Measurements from ENCODE around the gene USH2A. TPM values are rescaled to one million over a fixed set of nuclear protein-coding genes. Genes with fewer than 3 reads are reported as not detected.

USH2A gene
- total RNA-seq, 1 experiment from 2014 or later, result not detected

GRCh38 chr1:215932558-215932957, 490.7 kb downstream of the USH2A start:
- H3K27me3 ChIP-seq (ENCODE audit: insufficient read depth, low read length), result no peaks in the 10 kb centered on the region
- no peaks in the 10 kb centered on the region for H3K4me1 ChIP-seq (ENCODE audit: control insufficient read depth in 1 of 2, insufficient read depth in 2 of 2, low read length in 2 of 2)
- ChIA-PET POLR2A (no interaction called here), RAD21 (ENCODE audit: low non-redundant PET in 1 of 2, low total read pairs in 2 of 2, uncharacterized antibody in 2 of 2, unreplicated experiment in 2 of 2) (no interaction called here), CTCF (no interaction called here)
- no peak for DNase-seq (ENCODE audit: low read depth, low spot score)
- no TSS peak for BruUV-seq (replicated peaks)
- no peak overlapping the region for H3K9ac ChIP-seq (ENCODE audit: low read length)
- intact Hi-C loops (cut with micrococcal nuclease), result no loop called here
- H3K9me3 ChIP-seq (ENCODE audit: control insufficient read depth in 1 of 2, insufficient read depth in 1 of 2, low read depth in 1 of 2, low read length in 2 of 2), result no peaks in the 10 kb centered on the region
- H4K20me1 ChIP-seq (ENCODE audit: insufficient read depth), result no peaks in the 10 kb centered on the region
- no peaks in the 10 kb centered on the region for H3K36me3 ChIP-seq (ENCODE audit: control insufficient read depth in 1 of 2, insufficient read depth in 2 of 2, low read length in 2 of 2)
- no peak overlapping the region for H3K4me3 ChIP-seq (replicated peaks in 1 of 2; ENCODE audit: low read depth in 1 of 2, low read length in 2 of 2)
- no peaks in the 10 kb centered on the region for H3K79me2 ChIP-seq (ENCODE audit: insufficient read depth, low read length)
- H2AFZ ChIP-seq (ENCODE audit: low read depth, low read length, poor library complexity, severe bottlenecking), result no peak overlapping the region
- no peaks in the 10 kb centered on the region for H3K9me2 ChIP-seq (ENCODE audit: insufficient read depth)
- H3K27ac ChIP-seq (ENCODE audit: low read depth, low read length), result no peak overlapping the region
- H3K4me2 ChIP-seq (ENCODE audit: low read length), result no peak overlapping the region
- no peak for ATAC-seq
- TF ChIP-seq EGR1 (IDR thresholded peaks at IDR 0.05; ENCODE audit: low read depth) (no peak), ZFX (IDR thresholded peaks at IDR 0.05) (no peak), FOSL1 (IDR thresholded peaks at IDR 0.05; ENCODE audit: low read depth) (no peak), ZNF274 (IDR thresholded peaks at IDR 0.05; ENCODE audit: low read depth, low read length) (no peak), SP1 (IDR thresholded peaks at IDR 0.05; ENCODE audit: low read depth) (no peak), ELF1 (IDR thresholded peaks at IDR 0.05; ENCODE audit: borderline replicate concordance, low read depth) (no peak), EZH2phosphoT487 (IDR thresholded peaks at IDR 0.05; ENCODE audit: borderline replicate concordance) (no peak), RAD21 (IDR thresholded peaks at IDR 0.05; ENCODE audit: low read depth) (no peak), CEBPB (IDR thresholded peaks at IDR 0.05; ENCODE audit: low read depth) (no peak), SRF (IDR thresholded peaks at IDR 0.05; ENCODE audit: low read depth) (no peak), TCF7L2 (IDR thresholded peaks at IDR 0.05; ENCODE audit: borderline replicate concordance, extremely low read depth, insufficient read depth, insufficient read length) (no peak), POLR2A (IDR thresholded peaks at IDR 0.05; ENCODE audit: borderline replicate concordance, extremely low read depth, insufficient read depth, insufficient read length) (no peak), EZH2 (IDR thresholded peaks at IDR 0.05) (no peak), JUND (IDR thresholded peaks at IDR 0.05) (no peak), YY1 (IDR thresholded peaks at IDR 0.05; ENCODE audit: extremely low read depth, insufficient replicate concordance, low read depth, low read length) (no peak)
- TF ChIP-seq, protein P1, sequence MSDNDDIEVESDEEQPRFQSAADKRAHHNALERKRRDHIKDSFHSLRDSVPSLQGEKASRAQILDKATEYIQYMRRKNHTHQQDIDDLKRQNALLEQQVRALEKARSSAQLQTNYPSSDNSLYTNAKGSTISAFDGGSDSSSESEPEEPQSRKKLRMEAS (IDR thresholded peaks at IDR 0.05), result no peak
- TF ChIP-seq, protein P2, sequence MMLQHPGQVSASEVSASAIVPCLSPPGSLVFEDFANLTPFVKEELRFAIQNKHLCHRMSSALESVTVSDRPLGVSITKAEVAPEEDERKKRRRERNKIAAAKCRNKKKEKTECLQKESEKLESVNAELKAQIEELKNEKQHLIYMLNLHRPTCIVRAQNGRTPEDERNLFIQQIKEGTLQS (IDR thresholded peaks at IDR 0.05), result no peak
- TF ChIP-seq, protein P3, sequence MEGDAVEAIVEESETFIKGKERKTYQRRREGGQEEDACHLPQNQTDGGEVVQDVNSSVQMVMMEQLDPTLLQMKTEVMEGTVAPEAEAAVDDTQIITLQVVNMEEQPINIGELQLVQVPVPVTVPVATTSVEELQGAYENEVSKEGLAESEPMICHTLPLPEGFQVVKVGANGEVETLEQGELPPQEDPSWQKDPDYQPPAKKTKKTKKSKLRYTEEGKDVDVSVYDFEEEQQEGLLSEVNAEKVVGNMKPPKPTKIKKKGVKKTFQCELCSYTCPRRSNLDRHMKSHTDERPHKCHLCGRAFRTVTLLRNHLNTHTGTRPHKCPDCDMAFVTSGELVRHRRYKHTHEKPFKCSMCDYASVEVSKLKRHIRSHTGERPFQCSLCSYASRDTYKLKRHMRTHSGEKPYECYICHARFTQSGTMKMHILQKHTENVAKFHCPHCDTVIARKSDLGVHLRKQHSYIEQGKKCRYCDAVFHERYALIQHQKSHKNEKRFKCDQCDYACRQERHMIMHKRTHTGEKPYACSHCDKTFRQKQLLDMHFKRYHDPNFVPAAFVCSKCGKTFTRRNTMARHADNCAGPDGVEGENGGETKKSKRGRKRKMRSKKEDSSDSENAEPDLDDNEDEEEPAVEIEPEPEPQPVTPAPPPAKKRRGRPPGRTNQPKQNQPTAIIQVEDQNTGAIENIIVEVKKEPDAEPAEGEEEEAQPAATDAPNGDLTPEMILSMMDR (IDR thresholded peaks at IDR 0.05 in 2 of 3, conservative IDR thresholded peaks at IDR 0.05 in 1 of 3; ENCODE audit: borderline replicate concordance in 1 of 3, insufficient read depth in 1 of 3, low read depth in 2 of 3, low read length in 2 of 3), result no peak
- TF ChIP-seq, protein P4, sequence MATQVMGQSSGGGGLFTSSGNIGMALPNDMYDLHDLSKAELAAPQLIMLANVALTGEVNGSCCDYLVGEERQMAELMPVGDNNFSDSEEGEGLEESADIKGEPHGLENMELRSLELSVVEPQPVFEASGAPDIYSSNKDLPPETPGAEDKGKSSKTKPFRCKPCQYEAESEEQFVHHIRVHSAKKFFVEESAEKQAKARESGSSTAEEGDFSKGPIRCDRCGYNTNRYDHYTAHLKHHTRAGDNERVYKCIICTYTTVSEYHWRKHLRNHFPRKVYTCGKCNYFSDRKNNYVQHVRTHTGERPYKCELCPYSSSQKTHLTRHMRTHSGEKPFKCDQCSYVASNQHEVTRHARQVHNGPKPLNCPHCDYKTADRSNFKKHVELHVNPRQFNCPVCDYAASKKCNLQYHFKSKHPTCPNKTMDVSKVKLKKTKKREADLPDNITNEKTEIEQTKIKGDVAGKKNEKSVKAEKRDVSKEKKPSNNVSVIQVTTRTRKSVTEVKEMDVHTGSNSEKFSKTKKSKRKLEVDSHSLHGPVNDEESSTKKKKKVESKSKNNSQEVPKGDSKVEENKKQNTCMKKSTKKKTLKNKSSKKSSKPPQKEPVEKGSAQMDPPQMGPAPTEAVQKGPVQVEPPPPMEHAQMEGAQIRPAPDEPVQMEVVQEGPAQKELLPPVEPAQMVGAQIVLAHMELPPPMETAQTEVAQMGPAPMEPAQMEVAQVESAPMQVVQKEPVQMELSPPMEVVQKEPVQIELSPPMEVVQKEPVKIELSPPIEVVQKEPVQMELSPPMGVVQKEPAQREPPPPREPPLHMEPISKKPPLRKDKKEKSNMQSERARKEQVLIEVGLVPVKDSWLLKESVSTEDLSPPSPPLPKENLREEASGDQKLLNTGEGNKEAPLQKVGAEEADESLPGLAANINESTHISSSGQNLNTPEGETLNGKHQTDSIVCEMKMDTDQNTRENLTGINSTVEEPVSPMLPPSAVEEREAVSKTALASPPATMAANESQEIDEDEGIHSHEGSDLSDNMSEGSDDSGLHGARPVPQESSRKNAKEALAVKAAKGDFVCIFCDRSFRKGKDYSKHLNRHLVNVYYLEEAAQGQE (IDR thresholded peaks at IDR 0.05; ENCODE audit: low read depth), result no peak
- TF ChIP-seq, protein P5, sequence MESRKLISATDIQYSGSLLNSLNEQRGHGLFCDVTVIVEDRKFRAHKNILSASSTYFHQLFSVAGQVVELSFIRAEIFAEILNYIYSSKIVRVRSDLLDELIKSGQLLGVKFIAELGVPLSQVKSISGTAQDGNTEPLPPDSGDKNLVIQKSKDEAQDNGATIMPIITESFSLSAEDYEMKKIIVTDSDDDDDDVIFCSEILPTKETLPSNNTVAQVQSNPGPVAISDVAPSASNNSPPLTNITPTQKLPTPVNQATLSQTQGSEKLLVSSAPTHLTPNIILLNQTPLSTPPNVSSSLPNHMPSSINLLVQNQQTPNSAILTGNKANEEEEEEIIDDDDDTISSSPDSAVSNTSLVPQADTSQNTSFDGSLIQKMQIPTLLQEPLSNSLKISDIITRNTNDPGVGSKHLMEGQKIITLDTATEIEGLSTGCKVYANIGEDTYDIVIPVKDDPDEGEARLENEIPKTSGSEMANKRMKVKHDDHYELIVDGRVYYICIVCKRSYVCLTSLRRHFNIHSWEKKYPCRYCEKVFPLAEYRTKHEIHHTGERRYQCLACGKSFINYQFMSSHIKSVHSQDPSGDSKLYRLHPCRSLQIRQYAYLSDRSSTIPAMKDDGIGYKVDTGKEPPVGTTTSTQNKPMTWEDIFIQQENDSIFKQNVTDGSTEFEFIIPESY (IDR thresholded peaks at IDR 0.05; ENCODE audit: extremely low read depth, insufficient replicate concordance, low read length), result no peak

Data from HCT116 (cell line).